AG10803 (cell line): ENCODE measurements around the gene SUFU.
A peak's percentile ranks its signal among the peaks of the same experiment; 100 is the strongest.

ENCODE experiments used
- DNase-seq: peaks from one replicate; pipeline ENCODE4 v3.0.0; 2010; ENCODE audit warnings: low read depth
- H3K4me3 ChIP-seq: 2 replicates; pipeline ENCODE4 v1.5.1; 2011; ENCODE audit warnings: mild to moderate bottlenecking, low read length, control low read depth
- TF ChIP-seq, protein P1 (sequence below): conservative IDR thresholded peaks from 2 replicates; pipeline ENCODE4 v1.5.1; 2011; ENCODE audit warnings: mild to moderate bottlenecking, low read length, control low read depth, inconsistent platforms

Gene SUFU

DNA sequence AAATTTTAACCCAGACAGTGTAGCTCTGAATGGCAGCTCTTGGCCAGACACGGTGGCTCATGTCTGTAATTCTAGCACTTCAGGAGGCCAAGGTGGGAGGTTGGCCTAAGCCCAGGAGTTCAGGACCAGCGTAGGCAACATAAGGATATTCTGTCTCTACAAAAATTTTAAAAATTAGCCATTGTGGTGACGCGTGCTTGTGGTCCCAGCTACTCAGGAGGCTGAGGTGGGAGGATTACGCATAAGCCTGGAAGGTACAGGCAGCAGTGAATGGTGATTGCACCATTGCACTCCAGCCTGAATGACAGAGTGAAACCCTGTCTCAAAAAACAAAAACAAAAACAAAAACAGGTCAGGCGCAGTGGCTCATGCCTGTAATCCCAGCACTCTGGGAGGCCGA lies 50.0 kb downstream of the SUFU start:
- no peak overlapping the region for H3K4me3 ChIP-seq
- TF ChIP-seq, protein P1, sequence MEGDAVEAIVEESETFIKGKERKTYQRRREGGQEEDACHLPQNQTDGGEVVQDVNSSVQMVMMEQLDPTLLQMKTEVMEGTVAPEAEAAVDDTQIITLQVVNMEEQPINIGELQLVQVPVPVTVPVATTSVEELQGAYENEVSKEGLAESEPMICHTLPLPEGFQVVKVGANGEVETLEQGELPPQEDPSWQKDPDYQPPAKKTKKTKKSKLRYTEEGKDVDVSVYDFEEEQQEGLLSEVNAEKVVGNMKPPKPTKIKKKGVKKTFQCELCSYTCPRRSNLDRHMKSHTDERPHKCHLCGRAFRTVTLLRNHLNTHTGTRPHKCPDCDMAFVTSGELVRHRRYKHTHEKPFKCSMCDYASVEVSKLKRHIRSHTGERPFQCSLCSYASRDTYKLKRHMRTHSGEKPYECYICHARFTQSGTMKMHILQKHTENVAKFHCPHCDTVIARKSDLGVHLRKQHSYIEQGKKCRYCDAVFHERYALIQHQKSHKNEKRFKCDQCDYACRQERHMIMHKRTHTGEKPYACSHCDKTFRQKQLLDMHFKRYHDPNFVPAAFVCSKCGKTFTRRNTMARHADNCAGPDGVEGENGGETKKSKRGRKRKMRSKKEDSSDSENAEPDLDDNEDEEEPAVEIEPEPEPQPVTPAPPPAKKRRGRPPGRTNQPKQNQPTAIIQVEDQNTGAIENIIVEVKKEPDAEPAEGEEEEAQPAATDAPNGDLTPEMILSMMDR, result no peak
- DNase-seq, result no peak

DNA sequence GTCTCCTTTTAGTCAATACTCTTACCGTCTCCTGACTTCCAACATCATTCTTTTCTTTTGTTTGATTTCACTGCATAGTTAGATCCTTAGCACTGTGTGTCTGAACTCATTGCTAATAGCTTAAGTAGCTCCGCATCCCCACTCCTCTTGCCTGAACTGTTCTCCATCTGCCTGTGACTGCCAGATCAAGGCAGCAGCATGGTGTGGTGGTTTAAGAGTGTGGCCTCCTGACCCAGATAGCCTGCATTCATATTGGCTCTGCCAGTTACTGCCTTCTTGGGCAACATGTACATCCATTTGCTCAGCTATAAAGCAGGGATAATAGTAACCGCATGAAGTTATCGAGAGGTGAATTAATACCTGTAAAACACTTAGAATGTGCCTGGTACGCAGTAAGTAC lies 50.8 kb downstream of the SUFU start:
- TF ChIP-seq, protein P1, result no peak
- H3K4me3 ChIP-seq, result no peak overlapping the region
- DNase-seq, result no peak

DNA sequence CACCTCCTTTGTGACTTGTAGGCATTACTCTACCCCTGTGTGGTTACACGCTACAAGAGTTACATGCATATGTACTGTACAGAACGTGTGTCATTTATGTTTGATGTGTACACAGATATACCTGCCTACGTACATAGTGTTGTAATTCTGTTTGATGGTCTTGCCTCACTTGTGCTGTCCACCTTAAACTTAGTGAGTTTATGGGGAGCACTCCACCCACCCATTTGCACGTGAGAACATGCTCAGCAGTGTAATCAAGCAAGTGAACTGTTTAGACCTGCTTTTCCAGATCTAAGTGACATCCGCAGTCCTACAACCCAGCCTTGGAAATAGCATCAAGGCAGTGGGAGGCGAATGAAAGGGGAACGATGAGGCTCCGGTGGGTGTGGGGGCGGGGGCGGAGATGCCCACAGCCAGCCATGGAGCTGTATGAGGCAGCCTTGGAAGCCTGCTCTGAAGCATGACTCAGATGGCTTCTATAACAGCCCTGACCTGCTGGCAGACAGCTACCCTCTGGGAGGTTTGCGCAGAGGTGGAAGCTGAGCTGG lies 52.1 kb downstream of the SUFU start:
- TF ChIP-seq, protein P1, result no peak
- peak; percentile 47 for DNase-seq
- H3K4me3 ChIP-seq, result no peak overlapping the region

DNA sequence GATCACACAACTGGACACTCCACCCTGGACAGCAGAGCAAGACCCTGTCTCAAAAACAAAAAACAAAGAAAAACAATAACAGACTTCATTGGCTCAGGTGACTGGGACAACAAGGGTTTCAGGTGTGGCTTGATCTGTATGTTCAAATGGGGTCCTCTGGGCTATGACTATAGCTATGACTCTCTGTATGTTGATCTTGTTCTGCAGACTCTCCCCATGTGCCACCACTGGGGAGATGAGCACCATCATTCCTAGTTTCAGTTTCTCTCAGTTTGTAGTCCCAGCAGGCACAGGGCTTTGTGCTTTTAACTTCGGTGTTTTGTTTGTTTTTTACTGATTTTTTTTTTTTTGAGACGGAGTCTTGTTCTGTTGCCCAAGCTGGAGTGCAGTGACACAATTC lies 53.8 kb downstream of the SUFU start:
- H3K4me3 ChIP-seq, result no peak overlapping the region
- TF ChIP-seq, protein P1, result no peak
- DNase-seq, result no peak

DNA sequence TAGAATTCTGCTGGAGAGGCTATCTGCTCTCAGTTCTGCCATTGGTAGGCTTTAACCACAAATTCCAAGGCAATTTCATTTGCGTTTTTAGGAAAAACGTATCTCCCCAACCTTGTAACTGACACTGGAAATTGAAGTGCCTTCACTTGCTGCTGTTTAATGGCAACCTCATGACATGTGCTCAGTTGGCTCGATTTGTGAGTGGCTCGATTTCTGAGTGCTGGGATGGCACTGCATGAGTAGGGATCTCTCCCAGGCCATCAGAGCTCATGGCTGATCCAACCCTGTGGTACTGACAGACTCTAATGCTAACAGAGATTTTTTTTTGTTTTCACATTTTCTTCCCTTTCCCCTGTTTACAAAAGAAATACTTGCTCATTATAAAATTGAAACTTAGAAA lies 56.0 kb downstream of the SUFU start:
- no peak overlapping the region for H3K4me3 ChIP-seq
- DNase-seq, result no peak
- TF ChIP-seq, protein P1, result no peak

DNA sequence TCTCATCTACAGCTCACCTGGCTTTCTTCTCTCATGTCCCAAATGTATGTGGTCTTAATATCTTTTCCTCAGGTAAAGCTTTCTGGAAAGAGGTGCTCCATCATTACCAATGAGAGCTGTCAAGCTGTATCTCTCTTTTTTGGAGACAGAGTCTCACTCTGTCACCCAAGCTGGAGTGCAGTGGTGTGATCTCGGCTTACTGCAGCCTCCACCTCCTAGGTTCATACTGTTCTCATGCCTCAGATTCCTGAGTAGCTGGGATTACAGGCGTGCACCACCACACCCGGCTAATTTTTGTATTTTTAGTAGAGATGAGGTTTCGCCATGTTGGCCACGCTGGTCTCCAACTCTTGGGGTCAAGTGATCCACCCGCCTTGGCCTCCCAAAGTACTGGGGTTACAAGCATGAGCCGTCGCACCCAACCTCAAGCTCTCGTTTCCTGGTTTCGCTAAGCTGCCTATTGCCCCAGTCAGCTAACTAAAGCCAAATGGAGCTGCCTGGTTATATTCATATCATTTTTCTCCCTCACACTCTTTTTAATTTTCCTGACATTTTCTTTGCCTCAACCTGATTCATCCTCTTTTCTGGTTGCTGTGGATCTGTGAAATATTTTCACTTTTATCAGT lies 60.5 kb downstream of the SUFU start:
- TF ChIP-seq, protein P1, result no peak
- H3K4me3 ChIP-seq, result no peak overlapping the region
- DNase-seq, result no peak

GRCh38 chr10:102565793-102566192 lies 62.0 kb downstream of the SUFU start:
- H3K4me3 ChIP-seq, result no peak overlapping the region
- DNase-seq, result no peak

More at GRCh38 chr10:102565793-102566192, 62.0 kb downstream of the SUFU start:
- TF ChIP-seq, protein P1, result no peak
